MM.1S (cell line): Measurements from ENCODE around the gene MYO1E.

Source experiments
- DNase-seq: peaks from one replicate; pipeline ENCODE4 v3.0.0-alpha.2; 2015
- H2AFZ ChIP-seq: fragments of 300-600 bp; sonication (generic); 2 replicates; pipeline ENCODE4 v1.6.0; 2016; ENCODE audit warnings: antibody characterized with exemption, low read length
- H3F3A ChIP-seq: fragments of 300-600 bp; sonication (generic); 2 replicates; pipeline ENCODE4 v1.6.1; 2016; ENCODE audit warnings: mild to moderate bottlenecking, antibody characterized with exemption, low read length, moderate library complexity, mixed read lengths; ENCODE audit not compliant: insufficient read depth
- H3K27ac ChIP-seq: fragments of 300-600 bp; sonication (generic); 2 replicates; pipeline ENCODE4 v1.5.1; 2016; ENCODE audit warnings: mild to moderate bottlenecking, low read length
- H3K27me3 ChIP-seq: fragments of 300-600 bp; sonication (generic); replicated peaks from 2 replicates; pipeline ENCODE4 v1.6.0; 2016; ENCODE audit warnings: low read length; ENCODE audit not compliant: insufficient read depth
- H3K36me3 ChIP-seq: fragments of 300-600 bp; sonication (generic); replicated peaks from 2 replicates; pipeline ENCODE4 v1.6.1; 2016; ENCODE audit warnings: mild to moderate bottlenecking, low read length, mixed read lengths; ENCODE audit not compliant: insufficient read depth
- H3K4me1 ChIP-seq: fragments of 300-600 bp; sonication (generic); 2 replicates; pipeline ENCODE4 v1.6.1; 2016; ENCODE audit warnings: low read length, mixed read lengths
- H3K4me2 ChIP-seq: fragments of 300-600 bp; sonication (generic); 2 replicates; pipeline ENCODE4 v1.6.0; 2016; ENCODE audit warnings: low read depth, low read length
- H3K4me3 ChIP-seq: fragments of 300-600 bp; sonication (generic); 2 replicates; pipeline ENCODE4 v1.5.1; 2016; ENCODE audit warnings: low read length, mixed read lengths
- H3K79me2 ChIP-seq: fragments of 300-600 bp; sonication (generic); 2 replicates; pipeline ENCODE4 v1.6.1; 2016; ENCODE audit warnings: mixed run types, low read length, mixed read lengths
- H3K9ac ChIP-seq: fragments of 300-600 bp; sonication (generic); 2 replicates; pipeline ENCODE4 v1.6.1; 2016; ENCODE audit warnings: low read length, mixed read lengths
- H3K9me2 ChIP-seq: fragments of 300-600 bp; sonication (generic); replicated peaks from 2 replicates; pipeline ENCODE4 v1.6.1; 2016; ENCODE audit warnings: mild to moderate bottlenecking, low read length, mixed read lengths; ENCODE audit not compliant: insufficient read depth
- H3K9me3 ChIP-seq: fragments of 300-600 bp; sonication (generic); replicated peaks from 2 replicates; pipeline ENCODE4 v1.6.1; 2016; ENCODE audit warnings: mild to moderate bottlenecking, low read length, mixed read lengths; ENCODE audit not compliant: insufficient read depth
- H4K20me1 ChIP-seq: fragments of 300-600 bp; sonication (generic); 2 replicates; pipeline ENCODE4 v1.6.1; 2016; ENCODE audit warnings: mild to moderate bottlenecking, low read length, moderate library complexity, mixed read lengths; ENCODE audit not compliant: insufficient read depth
- EZH2 ChIP-seq: fragments of 300-600 bp; sonication (generic); optimal IDR thresholded peaks from 2 replicates; pipeline ENCODE3; 2017; ENCODE audit warnings: low read depth, mild to moderate bottlenecking, antibody characterized with exemption, low read length, mixed read lengths
- EZH2phosphoT487 ChIP-seq: fragments of 300-600 bp; sonication (generic); IDR thresholded peaks from 2 replicates; pipeline ENCODE4 v1.6.1; 2018; ENCODE audit warnings: antibody characterized with exemption, low read length
- TF ChIP-seq, protein P1 (sequence below): fragments of 300-600 bp; sonication (generic); IDR thresholded peaks from 2 replicates; pipeline ENCODE4 v1.5.1; 2016; ENCODE audit warnings: antibody characterized with exemption, low read length, mixed read lengths

The MYO1E gene

DNA sequence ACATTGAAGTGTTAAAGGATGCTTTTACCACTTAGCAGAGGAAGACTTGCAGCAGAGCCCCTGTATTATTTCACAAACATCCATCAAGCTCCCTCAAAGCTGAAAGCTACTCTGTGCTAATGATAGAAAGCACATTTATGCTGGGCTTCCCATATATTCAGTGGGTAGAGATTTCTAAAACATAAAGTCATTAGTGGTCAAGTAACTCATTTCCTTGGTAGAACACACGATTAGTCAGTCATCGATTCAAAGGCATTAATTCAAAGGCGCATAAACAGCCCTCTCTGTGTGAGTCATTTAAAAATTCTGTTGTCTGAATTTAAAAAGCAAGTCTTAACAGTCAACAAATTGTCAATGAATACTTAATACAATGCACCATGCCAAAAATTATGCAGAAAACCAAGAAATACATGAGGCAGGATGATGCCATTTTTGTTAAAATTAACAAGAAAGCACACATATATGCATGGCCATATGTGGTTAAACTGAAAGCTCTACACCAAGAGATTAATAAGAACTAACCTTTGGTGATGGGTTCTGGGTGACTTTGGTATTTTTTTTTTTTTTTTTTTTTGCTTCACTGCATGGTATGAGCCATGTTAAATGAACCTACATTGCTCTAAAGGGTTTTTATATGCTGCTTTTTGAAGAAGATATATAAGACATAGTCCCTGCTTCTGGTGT is 104.4 kb downstream of the MYO1E start:
- no peaks in the 10 kb centered on the region for H3K9me3 ChIP-seq
- no peaks in the 10 kb centered on the region for H3K36me3 ChIP-seq
- H3K4me2 ChIP-seq = no peak overlapping the region
- no peak overlapping the region for H2AFZ ChIP-seq
- DNase-seq = no peak
- H3F3A ChIP-seq = no peaks in the 10 kb centered on the region
- no peak overlapping the region for H3K27ac ChIP-seq
- no peak overlapping the region for H3K9ac ChIP-seq
- H3K4me1 ChIP-seq = no peaks in the 10 kb centered on the region
- no peak overlapping the region for H3K4me3 ChIP-seq
- H3K27me3 ChIP-seq = no peaks in the 10 kb centered on the region
- H3K79me2 ChIP-seq = no peaks in the 10 kb centered on the region
- TF ChIP-seq EZH2phosphoT487 = no peak
- TF ChIP-seq, protein P1, sequence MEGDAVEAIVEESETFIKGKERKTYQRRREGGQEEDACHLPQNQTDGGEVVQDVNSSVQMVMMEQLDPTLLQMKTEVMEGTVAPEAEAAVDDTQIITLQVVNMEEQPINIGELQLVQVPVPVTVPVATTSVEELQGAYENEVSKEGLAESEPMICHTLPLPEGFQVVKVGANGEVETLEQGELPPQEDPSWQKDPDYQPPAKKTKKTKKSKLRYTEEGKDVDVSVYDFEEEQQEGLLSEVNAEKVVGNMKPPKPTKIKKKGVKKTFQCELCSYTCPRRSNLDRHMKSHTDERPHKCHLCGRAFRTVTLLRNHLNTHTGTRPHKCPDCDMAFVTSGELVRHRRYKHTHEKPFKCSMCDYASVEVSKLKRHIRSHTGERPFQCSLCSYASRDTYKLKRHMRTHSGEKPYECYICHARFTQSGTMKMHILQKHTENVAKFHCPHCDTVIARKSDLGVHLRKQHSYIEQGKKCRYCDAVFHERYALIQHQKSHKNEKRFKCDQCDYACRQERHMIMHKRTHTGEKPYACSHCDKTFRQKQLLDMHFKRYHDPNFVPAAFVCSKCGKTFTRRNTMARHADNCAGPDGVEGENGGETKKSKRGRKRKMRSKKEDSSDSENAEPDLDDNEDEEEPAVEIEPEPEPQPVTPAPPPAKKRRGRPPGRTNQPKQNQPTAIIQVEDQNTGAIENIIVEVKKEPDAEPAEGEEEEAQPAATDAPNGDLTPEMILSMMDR = no peak
- no peak for TF ChIP-seq EZH2
- no peaks in the 10 kb centered on the region for H4K20me1 ChIP-seq
- no peaks in the 10 kb centered on the region for H3K9me2 ChIP-seq

GRCh38 chr15:59266028-59266427 is 106.6 kb downstream of the MYO1E start:
- no peak for TF ChIP-seq EZH2
- no peak for TF ChIP-seq EZH2phosphoT487
- TF ChIP-seq, protein P1 = no peak
- H3K9ac ChIP-seq = no peak overlapping the region
- no peaks in the 10 kb centered on the region for H3K4me1 ChIP-seq
- no peak overlapping the region for H2AFZ ChIP-seq
- H3K79me2 ChIP-seq = no peaks in the 10 kb centered on the region
- no peak overlapping the region for H3K4me2 ChIP-seq
- H4K20me1 ChIP-seq = no peaks in the 10 kb centered on the region
- H3K9me2 ChIP-seq = no peaks in the 10 kb centered on the region
- H3K27ac ChIP-seq = no peak overlapping the region
- no peak overlapping the region for H3K4me3 ChIP-seq
- no peaks in the 10 kb centered on the region for H3K36me3 ChIP-seq
- H3F3A ChIP-seq = no peaks in the 10 kb centered on the region
- no peaks in the 10 kb centered on the region for H3K9me3 ChIP-seq
- no peaks in the 10 kb centered on the region for H3K27me3 ChIP-seq
- DNase-seq = no peak

- H3K4me2 ChIP-seq = no peak overlapping the region
- no peaks in the 10 kb centered on the region for H3F3A ChIP-seq
- no peak for TF ChIP-seq EZH2
- TF ChIP-seq, protein P1 = no peak
- no peak for TF ChIP-seq EZH2phosphoT487
- H3K27ac ChIP-seq = no peak overlapping the region
- H3K9ac ChIP-seq = no peak overlapping the region
- DNase-seq = no peak
- no peaks in the 10 kb centered on the region for H3K9me3 ChIP-seq
- H3K4me3 ChIP-seq = no peak overlapping the region
- no peak overlapping the region for H2AFZ ChIP-seq
- no peaks in the 10 kb centered on the region for H3K9me2 ChIP-seq
- H3K36me3 ChIP-seq = no peaks in the 10 kb centered on the region
- H4K20me1 ChIP-seq = no peaks in the 10 kb centered on the region
- no peaks in the 10 kb centered on the region for H3K79me2 ChIP-seq
- H3K27me3 ChIP-seq = no peaks in the 10 kb centered on the region
- H3K4me1 ChIP-seq = no peaks in the 10 kb centered on the region
These were observed 110.4 kb downstream of the MYO1E start for GRCh38 chr15:59262316-59262715.
